AG08395 (cell line): Measurements from ENCODE around the gene CHADL.
"Not testable (repeated sequence)": the region's sequence is repeated elsewhere in the genome, so short reads cannot be mapped to it uniquely, and the experiment has no call there.

Experiments used
- DNase-seq: peaks from one replicate; pipeline ENCODE4 v3.0.0; 2012; ENCODE audit warnings: mixed read lengths, low spot score

The CHADL gene, protein sequence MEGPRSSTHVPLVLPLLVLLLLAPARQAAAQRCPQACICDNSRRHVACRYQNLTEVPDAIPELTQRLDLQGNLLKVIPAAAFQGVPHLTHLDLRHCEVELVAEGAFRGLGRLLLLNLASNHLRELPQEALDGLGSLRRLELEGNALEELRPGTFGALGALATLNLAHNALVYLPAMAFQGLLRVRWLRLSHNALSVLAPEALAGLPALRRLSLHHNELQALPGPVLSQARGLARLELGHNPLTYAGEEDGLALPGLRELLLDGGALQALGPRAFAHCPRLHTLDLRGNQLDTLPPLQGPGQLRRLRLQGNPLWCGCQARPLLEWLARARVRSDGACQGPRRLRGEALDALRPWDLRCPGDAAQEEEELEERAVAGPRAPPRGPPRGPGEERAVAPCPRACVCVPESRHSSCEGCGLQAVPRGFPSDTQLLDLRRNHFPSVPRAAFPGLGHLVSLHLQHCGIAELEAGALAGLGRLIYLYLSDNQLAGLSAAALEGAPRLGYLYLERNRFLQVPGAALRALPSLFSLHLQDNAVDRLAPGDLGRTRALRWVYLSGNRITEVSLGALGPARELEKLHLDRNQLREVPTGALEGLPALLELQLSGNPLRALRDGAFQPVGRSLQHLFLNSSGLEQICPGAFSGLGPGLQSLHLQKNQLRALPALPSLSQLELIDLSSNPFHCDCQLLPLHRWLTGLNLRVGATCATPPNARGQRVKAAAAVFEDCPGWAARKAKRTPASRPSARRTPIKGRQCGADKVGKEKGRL

GRCh38 chr22:41240377-41241132 lies at the start of gene CHADL:
CHADL (minus strand) TSS chr22:41240931; CDS start chr22:41240881, 50 bp downstream.
- no peak for DNase-seq

GRCh38 chr22:41289671-41290070 lies 48.9 kb upstream of the CHADL start:
- no peak for DNase-seq

DNA sequence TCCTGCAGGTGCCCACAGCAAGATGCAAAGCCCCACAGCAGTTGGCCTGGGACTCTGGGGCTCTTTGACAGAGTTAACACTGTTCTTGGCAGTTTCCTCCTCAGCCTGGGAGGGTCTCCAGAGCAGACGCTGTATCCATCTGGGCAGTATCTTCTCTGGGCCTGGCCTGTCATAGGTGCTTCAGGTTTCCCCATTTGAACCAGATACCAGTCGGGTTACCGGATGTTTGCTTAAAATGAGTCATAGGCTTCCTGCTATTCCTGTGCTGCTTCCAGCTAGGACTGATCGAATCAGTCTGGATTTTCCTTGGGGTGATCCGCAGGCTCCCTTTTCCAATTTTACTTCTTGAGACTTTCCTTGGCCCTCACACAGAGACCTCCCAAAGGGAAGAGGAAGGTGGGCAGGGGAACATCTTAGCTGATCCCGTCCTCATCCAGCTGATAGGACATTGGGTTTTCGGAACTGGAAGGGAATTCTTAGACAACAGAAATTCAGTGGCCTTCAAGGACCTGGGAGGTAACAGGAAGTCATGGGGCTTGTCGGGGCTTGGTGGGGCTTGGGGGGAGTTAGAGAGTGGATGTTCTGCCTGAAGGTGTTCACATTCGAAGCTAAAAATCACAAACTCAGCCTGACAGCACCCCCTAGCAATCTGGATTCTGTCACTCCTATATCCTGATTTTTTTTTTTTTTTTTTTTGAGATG lies 47.7 kb upstream of the CHADL start:
- DNase-seq, result peak; percentile 52

DNA sequence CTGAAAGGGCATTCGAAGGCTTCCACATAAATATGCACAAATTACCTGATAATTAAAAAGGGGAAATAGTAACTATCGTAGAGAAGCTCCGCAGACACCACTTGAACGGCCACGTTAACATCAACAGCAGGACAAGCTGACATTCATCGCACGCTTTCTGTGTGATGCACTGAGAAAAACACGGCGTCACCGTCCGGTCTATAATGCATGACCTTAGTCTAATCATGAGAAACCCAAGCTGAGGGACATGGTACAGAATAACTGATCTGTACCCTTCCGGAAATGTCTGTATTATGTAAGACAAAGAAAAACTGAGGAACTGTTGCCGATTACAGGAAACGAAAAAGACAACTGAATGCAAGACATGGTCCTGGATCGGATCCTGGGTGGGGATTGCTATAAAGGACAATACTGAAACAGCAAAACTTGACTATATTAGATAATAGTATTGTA lies 45.9 kb upstream of the CHADL start:
- DNase-seq, result no peak

DNA sequence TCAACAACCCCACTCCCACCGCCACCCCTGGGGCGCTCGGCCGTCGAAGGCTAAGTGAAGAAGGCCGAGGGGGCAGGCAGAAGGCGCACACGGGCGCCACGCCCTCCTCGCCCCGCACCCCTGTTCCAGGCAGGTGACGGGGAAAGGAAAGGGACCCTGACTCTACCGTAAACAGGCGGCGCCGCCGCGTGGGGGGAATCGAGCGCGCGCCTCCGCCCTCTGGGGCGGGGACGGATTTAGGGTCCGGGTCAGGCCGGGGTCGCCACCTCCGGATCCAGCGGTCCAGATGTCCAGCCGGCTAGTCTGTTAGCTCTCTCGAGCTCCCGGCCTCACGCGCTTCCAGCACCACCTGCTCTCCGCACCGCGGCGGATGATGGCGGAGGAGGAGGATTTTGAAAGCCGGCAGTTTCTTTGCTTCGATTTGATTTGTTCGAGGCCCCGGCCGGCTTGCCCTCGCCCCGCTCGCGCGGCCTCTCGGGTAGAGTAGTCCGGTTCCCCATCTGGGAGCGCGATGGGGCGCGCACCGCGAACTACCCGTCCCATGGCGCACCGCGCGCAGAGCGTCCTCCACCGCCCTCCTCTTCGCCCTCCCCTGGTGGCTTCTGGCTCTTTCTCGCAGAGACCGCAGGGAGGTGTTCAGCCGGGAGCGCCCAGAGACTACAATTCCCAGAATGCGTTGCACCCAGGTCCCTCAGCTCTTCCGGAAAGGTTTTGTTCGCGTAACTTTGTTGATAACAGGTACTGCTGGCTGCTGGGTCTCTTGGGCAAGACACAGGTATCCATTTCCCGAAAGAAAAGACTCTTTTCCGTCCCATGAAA lies 45.3 kb upstream of the CHADL start, which contains the start of gene RANGAP1:
RANGAP1 (minus strand) TSS at position 368 of the 819 bp plus-strand sequence. CDS start 5,143 bp downstream, outside the sequence.
- DNase-seq, result peak; percentile 97

GRCh38 chr22:41285441-41285819 lies 44.7 kb upstream of the CHADL start:
- peak; percentile 92 for DNase-seq

- DNase-seq, result no peak
Measured at GRCh38 chr22:41284465-41284864, 43.7 kb upstream of the CHADL start.

GRCh38 chr22:41280854-41281253 lies 40.1 kb upstream of the CHADL start:
- DNase-seq, result no peak

- no peak for DNase-seq
Measured at GRCh38 chr22:41280065-41280464, 39.3 kb upstream of the CHADL start.

- no peak for DNase-seq
Measured at GRCh38 chr22:41274856-41275255, 34.1 kb upstream of the CHADL start.

GRCh38 chr22:41273128-41273527 lies 32.4 kb upstream of the CHADL start:
- no peak for DNase-seq

DNA sequence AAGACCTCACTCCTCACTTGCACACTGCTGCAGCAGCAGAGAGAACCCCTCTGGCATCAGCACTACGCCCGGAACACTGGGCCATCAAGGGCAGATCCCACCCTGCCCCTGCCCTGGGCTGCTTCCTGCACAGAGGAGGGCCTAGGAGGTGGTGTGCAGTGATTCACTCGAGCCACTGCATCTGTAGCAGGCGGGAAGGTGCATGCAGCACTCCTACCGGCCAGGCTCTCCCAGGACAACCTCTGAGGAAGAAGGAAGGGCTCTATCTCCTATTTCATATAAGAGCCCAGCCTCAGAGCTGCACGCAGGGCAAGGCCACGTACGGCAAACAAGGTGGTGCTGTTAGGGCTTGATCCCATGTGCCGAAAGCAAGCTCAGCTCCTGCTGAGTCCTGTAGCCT lies 31.1 kb upstream of the CHADL start:
- DNase-seq, result no peak

GRCh38 chr22:41267958-41268357 lies 27.2 kb upstream of the CHADL start:
- no peak for DNase-seq

- peak; percentile 25 for DNase-seq
Measured at GRCh38 chr22:41264408-41264941, 23.7 kb upstream of the CHADL start.

- no peak for DNase-seq
Measured at GRCh38 chr22:41263704-41264103, 23.0 kb upstream of the CHADL start.

DNA sequence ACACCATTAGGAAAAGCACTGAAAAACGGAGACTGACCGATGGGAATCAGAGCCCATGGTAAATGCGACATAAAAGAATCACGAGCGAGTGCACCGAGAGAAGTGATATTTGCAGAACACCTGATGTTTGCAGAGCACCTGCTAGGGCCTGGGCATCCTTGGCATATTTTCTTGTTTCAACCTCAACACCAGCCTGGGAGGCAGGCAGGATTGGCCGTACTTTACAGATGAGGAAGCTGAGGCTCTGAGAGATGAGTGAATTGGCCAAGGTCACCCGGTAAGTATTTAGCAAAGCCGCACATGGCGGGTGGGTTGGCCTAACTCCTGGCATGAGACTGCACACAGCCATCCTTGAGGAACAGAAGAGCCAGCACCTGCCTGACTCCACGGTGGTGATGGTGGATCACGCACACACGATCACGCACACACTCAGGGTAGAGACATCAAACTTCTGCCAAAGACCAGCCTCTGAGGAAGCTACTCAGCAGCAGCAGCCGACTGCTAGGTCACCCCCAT lies 21.6 kb upstream of the CHADL start:
- no peak for DNase-seq

DNA sequence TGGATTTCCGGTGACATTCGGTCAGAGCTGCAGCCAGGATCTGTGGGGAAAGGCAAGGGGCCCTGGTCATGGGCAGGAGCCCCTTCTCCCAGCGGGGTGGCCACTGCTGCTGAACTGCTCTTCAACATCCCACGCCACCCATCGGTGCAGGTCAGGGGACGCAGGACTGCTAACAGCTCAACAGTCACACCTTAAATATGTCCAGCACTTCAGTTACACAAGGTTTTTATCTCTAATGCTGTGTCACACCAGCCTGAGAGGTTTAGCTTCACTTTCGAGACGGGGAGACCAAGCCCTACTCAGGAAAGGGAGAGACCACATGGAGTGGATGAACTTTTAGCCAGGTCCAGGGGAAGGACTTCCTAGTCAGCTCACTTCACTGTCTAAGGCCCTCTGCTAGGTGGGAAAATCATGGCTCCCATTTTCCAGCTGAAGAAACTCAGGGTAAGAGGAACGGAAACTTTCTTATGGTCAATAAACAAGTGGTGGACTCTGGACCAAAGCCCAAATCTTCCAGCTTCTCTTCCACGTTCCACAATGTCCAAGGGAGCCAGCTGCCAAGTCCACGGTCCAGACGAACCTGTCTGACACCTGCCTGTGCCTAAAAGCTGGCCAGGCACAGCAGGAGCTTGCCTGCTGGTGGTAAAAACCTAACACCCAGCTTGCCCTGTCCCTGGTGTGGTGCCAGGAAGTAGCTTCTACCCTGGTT lies 21.0 kb upstream of the CHADL start:
- no peak for DNase-seq

GRCh38 chr22:41260871-41261270 lies 20.1 kb upstream of the CHADL start:
- DNase-seq, result no peak

GRCh38 chr22:41259756-41260155 lies 19.0 kb upstream of the CHADL start:
- DNase-seq, result not testable (repeated sequence)

DNA sequence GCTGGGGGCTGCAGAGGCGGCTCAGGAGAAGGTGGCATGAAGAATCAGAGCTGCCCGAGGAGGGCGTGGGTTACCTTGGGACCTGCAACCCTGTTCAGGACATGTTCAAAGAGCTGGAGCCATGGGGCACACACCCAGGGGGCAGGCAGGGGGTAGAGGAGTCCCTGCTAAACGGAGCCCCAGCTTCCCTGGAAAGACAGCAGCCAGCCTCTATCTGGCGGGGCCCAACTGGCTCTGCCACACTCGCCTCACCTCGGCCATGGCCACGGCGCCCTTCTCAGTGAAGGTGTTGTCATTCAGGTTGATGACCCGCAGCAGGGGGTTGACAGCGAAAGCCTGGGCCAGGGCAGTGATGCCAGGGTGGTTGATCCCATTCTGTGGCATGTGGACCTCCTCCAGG lies 17.0 kb upstream of the CHADL start:
- DNase-seq, result no peak
